WTC11 (cell line): ENCODE data around the gene KLHL40. TPM values are rescaled to one million over a fixed set of nuclear protein-coding genes. Genes with fewer than 3 reads are reported as not detected.
A peak's percentile ranks its signal among the peaks of the same experiment; 100 is the strongest.

Experiments used
- ATAC-seq: fragments of 200-7000 bp; cut with Tn5 transposase; 2 replicates; pipeline ENCODE4 v1.10.0; 2021; ENCODE audit warnings: mild to moderate bottlenecking, moderate library complexity
- CTCF ChIA-PET: fragments of 300-600 bp; sonication (Branson Sonifier 250); formaldehyde crosslinking; loops from one replicate; lab custom pipeline; 2021; ENCODE audit warnings: antibody characterized with exemption; lab: Charles Lee
- POLR2A ChIA-PET: fragments of 350-600 bp; sonication (Branson Sonifier 250); formaldehyde crosslinking; loops from one replicate; lab custom pipeline; 2021; ENCODE audit warnings: antibody characterized with exemption; lab: Charles Lee
- DNase-seq: peaks from one replicate; pipeline ENCODE4 v3.0.0; 2021; ENCODE audit warnings: low spot score
- H3K27ac Mint-ChIP-seq: 2 replicates; pipeline ENCODE4 v1.8.0; 2021; ENCODE audit warnings: mixed read lengths
- H3K27me3 Mint-ChIP-seq: 2 replicates; pipeline ENCODE4 v1.8.0; 2021; ENCODE audit warnings: low read depth, mild to moderate bottlenecking, moderate library complexity, mixed read lengths
- H3K36me3 Mint-ChIP-seq: 2 replicates; pipeline ENCODE4 v1.8.0; 2021; ENCODE audit warnings: mixed read lengths
- H3K4me1 Mint-ChIP-seq: 2 replicates; pipeline ENCODE4 v1.8.0; 2022; ENCODE audit warnings: mixed read lengths
- H3K4me3 Mint-ChIP-seq: 2 replicates; pipeline ENCODE4 v1.8.0; 2021; ENCODE audit warnings: mild to moderate bottlenecking, moderate library complexity, mixed read lengths
- H3K9me3 Mint-ChIP-seq: 2 replicates; pipeline ENCODE4 v1.8.0; 2021; ENCODE audit warnings: mixed read lengths
- KAT7 ChIP-seq: sonication (generic); formaldehyde crosslinking; IDR thresholded peaks from 2 replicates; pipeline ENCODE4 v1.8.1; 2023; ENCODE audit warnings: missing genetic modification reagents, mild to moderate bottlenecking, borderline replicate concordance
- NFYB ChIP-seq: sonication (generic); formaldehyde crosslinking; conservative IDR thresholded peaks from 2 replicates; pipeline ENCODE4 v1.8.0; 2022; ENCODE audit warnings: low read depth, missing genetic modification reagents
- NR1H2 ChIP-seq: sonication (generic); formaldehyde crosslinking; IDR thresholded peaks from 2 replicates; pipeline ENCODE4 v1.9.0; 2021; ENCODE audit warnings: mild to moderate bottlenecking, moderate library complexity, missing genetic modification reagents
- NR3C1 ChIP-seq: sonication (generic); formaldehyde crosslinking; conservative IDR thresholded peaks from 2 replicates; pipeline ENCODE4 v1.8.1; 2023; ENCODE audit warnings: low read depth, mild to moderate bottlenecking, missing genetic modification reagents
- PRRX2 ChIP-seq: fragments of 250-450 bp; sonication (Bioruptor Pico); IDR thresholded peaks from 2 replicates; pipeline ENCODE4 v1.8.0; 2021; ENCODE audit warnings: mild to moderate bottlenecking
- RELA ChIP-seq: sonication (generic); formaldehyde crosslinking; IDR thresholded peaks from 2 replicates; pipeline ENCODE4 v1.8.1; 2022; ENCODE audit warnings: missing genetic modification reagents, mild to moderate bottlenecking, borderline replicate concordance
- SMAD4 ChIP-seq: sonication (generic); formaldehyde crosslinking; IDR thresholded peaks from 2 replicates; pipeline ENCODE4 v1.8.0; 2022; ENCODE audit warnings: mild to moderate bottlenecking, missing genetic modification reagents
- TCF7 ChIP-seq: sonication (generic); formaldehyde crosslinking; IDR thresholded peaks from 2 replicates; pipeline ENCODE4 v1.8.0; 2022; ENCODE audit warnings: mild to moderate bottlenecking, low read depth, missing genetic modification reagents, moderate library complexity
- TP53 ChIP-seq: sonication (generic); formaldehyde crosslinking; IDR thresholded peaks from 2 replicates; pipeline ENCODE4 v1.8.1; 2023; ENCODE audit warnings: mild to moderate bottlenecking, missing genetic modification reagents
- ZNF219 ChIP-seq: sonication (generic); formaldehyde crosslinking; IDR thresholded peaks from 2 replicates; pipeline ENCODE4 v1.8.0; 2023; ENCODE audit warnings: missing genetic modification reagents, mild to moderate bottlenecking, borderline replicate concordance
- ZNF232 ChIP-seq: sonication (generic); formaldehyde crosslinking; IDR thresholded peaks from 2 replicates; pipeline ENCODE4 v1.8.0; 2022; ENCODE audit warnings: mild to moderate bottlenecking, missing genetic modification reagents
- ZNF263 ChIP-seq: sonication (generic); formaldehyde crosslinking; IDR thresholded peaks from 2 replicates; pipeline ENCODE4 v1.8.1; 2022; ENCODE audit warnings: low read depth, mild to moderate bottlenecking, moderate library complexity, missing genetic modification reagents
- ZNF423 ChIP-seq: fragments of 250-450 bp; sonication (Bioruptor Pico); IDR thresholded peaks from 2 replicates; pipeline ENCODE4 v2.1.2; 2022; ENCODE audit warnings: mild to moderate bottlenecking, moderate library complexity
- ZNF671 ChIP-seq: fragments of 250-450 bp; sonication (Bioruptor Pico); IDR thresholded peaks from 2 replicates; pipeline ENCODE4 v1.8.0; 2021; ENCODE audit warnings: mild to moderate bottlenecking
- total RNA-seq: library from RNA; stranded (reverse); gene quantifications from 3 replicates; pipeline ENCODE4 v1.2.3, GENCODE V29; 2021
- TF ChIP-seq, protein P1 (sequence below): sonication (generic); formaldehyde crosslinking; IDR thresholded peaks from 2 replicates; pipeline ENCODE4 v1.8.1; 2023; ENCODE audit warnings: mild to moderate bottlenecking, missing genetic modification reagents
- TF ChIP-seq, protein P2 (sequence below): sonication (generic); formaldehyde crosslinking; conservative IDR thresholded peaks from 2 replicates; pipeline ENCODE4 v1.8.1; 2023; ENCODE audit warnings: mild to moderate bottlenecking, low read depth, missing genetic modification reagents, moderate library complexity
- TF ChIP-seq, protein P3 (sequence below): sonication (generic); formaldehyde crosslinking; IDR thresholded peaks from 2 replicates; pipeline ENCODE4 v1.8.0; 2023; ENCODE audit warnings: missing genetic modification reagents, mild to moderate bottlenecking, borderline replicate concordance
- TF ChIP-seq, protein P4 (sequence below): sonication (generic); formaldehyde crosslinking; IDR thresholded peaks from 2 replicates; pipeline ENCODE4 v1.8.0; 2023; ENCODE audit warnings: missing genetic modification reagents
- TF ChIP-seq, protein P5 (sequence below): fragments of 250-450 bp; sonication (Bioruptor Pico); IDR thresholded peaks from 2 replicates; pipeline ENCODE4 v1.9.0; 2021; ENCODE audit warnings: mild to moderate bottlenecking
- TF ChIP-seq, protein P6 (sequence below): fragments of 200-600 bp; IDR thresholded peaks from 2 replicates; pipeline ENCODE4 v1.8.0; 2022; ENCODE audit warnings: antibody characterized with exemption

The KLHL40 gene
- total RNA-seq, 1 experiment from 2014 or later = not detected

DNA sequence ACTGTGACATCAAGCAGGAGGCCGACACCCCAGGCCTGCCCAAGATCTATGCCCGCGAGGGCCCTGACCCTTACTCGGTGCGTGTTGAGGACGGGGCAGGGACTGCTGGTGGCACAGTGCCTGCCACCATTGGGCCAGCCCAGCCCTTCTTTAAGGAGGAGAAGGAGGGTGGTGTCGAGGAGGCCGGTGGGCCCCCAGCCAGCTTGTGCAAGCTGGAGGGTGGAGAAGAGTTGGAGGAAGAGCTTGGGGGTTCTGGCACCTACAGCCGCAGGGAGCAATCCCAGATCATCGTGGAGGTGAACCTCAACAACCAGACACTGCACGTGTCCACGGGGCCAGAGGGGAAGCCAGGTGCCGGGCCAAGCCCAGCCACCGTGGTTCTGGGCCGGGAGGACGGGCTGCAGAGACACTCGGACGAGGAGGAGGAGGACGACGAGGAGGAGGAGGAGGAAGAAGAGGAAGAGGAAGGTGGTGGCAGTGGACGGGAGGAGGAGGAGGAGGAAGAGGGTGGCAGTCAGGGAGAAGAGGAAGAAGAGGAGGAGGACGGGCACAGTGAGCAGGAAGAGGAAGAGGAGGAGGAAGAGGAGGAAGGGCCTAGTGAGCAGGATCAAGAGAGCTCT, 26.5 kb upstream of the KLHL40 start:
- Mint-ChIP-seq H3K4me1 (peaks cover 19% of the 10 kb centered on the region), H3K9me3 (no peaks in the 10 kb centered on the region), H3K27me3 (no peaks in the 10 kb centered on the region), H3K4me3 (no peak overlapping the region), H3K27ac (no peak overlapping the region), H3K36me3 (no peaks in the 10 kb centered on the region; the same call in 1 of the 2 replicates)
- POLR2A ChIA-PET = interaction anchor here (0.7 kb wide), 1 partner anchor 10 kb away, joined by 3 read pairs; no protein-coding TSS in a partner anchor
- TF ChIP-seq, protein P1, sequence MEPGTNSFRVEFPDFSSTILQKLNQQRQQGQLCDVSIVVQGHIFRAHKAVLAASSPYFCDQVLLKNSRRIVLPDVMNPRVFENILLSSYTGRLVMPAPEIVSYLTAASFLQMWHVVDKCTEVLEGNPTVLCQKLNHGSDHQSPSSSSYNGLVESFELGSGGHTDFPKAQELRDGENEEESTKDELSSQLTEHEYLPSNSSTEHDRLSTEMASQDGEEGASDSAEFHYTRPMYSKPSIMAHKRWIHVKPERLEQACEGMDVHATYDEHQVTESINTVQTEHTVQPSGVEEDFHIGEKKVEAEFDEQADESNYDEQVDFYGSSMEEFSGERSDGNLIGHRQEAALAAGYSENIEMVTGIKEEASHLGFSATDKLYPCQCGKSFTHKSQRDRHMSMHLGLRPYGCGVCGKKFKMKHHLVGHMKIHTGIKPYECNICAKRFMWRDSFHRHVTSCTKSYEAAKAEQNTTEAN (CRISPR knock-in tag) = no peak
- TF ChIP-seq, protein P2, sequence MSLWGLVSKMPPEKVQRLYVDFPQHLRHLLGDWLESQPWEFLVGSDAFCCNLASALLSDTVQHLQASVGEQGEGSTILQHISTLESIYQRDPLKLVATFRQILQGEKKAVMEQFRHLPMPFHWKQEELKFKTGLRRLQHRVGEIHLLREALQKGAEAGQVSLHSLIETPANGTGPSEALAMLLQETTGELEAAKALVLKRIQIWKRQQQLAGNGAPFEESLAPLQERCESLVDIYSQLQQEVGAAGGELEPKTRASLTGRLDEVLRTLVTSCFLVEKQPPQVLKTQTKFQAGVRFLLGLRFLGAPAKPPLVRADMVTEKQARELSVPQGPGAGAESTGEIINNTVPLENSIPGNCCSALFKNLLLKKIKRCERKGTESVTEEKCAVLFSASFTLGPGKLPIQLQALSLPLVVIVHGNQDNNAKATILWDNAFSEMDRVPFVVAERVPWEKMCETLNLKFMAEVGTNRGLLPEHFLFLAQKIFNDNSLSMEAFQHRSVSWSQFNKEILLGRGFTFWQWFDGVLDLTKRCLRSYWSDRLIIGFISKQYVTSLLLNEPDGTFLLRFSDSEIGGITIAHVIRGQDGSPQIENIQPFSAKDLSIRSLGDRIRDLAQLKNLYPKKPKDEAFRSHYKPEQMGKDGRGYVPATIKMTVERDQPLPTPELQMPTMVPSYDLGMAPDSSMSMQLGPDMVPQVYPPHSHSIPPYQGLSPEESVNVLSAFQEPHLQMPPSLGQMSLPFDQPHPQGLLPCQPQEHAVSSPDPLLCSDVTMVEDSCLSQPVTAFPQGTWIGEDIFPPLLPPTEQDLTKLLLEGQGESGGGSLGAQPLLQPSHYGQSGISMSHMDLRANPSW (CRISPR knock-in tag) = no peak
- no peak for TF ChIP-seq ZNF423 (CRISPR knock-in tag)
- ATAC-seq = no peak
- CTCF ChIA-PET = interaction anchor here (1.5 to 2.3 kb wide), 2 partner anchors 84 to 87 kb away, joined by 6 read pairs; no protein-coding TSS in a partner anchor
- no peak for DNase-seq

DNA sequence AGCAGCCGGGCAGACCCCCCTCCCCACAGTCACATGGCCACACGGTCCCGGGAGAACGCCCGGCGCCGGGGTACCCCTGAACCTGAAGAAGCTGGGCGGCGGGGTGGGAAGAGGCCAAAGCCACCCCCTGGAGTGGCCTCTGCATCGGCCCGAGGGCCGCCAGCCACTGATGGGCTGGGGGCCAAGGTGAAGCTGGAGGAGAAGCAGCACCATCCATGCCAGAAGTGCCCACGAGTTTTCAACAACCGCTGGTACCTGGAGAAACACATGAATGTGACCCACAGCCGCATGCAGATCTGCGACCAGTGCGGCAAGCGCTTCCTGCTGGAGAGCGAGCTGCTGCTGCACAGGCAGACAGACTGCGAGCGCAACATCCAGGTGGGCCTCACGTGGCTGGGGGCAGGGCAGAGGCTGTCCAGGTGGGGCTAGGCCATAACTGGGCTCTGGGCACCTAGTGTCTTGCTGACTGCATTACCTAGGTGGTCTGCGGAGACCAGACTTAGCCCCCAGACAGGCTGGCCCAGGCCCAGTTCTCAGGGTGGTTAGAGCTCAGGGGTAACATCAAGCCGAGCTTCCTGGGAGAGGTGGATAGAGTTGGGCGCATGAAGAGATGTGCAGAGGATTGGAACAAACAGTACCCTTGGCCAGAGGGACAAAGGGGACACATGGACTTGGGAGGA, 25.7 kb upstream of the KLHL40 start:
- POLR2A ChIA-PET = interaction anchor here (0.7 kb wide), 1 partner anchor 9 kb away, joined by 3 read pairs; no protein-coding TSS in a partner anchor
- no peaks in the 10 kb centered on the region for H3K27me3 Mint-ChIP-seq
- peak overlapping the region; percentile 17; the same call in 1 of the 2 replicates for H3K27ac Mint-ChIP-seq
- CTCF ChIA-PET = interaction anchor here (1.5 to 2.6 kb wide), 4 partner anchors 83 to 96 kb away, joined by 6 to 24 read pairs (median 8); no protein-coding TSS in a partner anchor
- H3K9me3 Mint-ChIP-seq = no peaks in the 10 kb centered on the region
- H3K36me3 Mint-ChIP-seq = no peaks in the 10 kb centered on the region; the same call in 1 of the 2 replicates
- DNase-seq (no peak), ATAC-seq (no peak)
- peaks cover 19% of the 10 kb centered on the region for H3K4me1 Mint-ChIP-seq
- TF ChIP-seq ZNF219 (CRISPR knock-in tag) (no peak), KAT7 (CRISPR knock-in tag) (no peak), ZNF263 (CRISPR knock-in tag) (no peak), TP53 (CRISPR knock-in tag) (no peak), NR1H2 (no peak), ZNF671 (CRISPR knock-in tag) (no peak), NFYB (CRISPR knock-in tag) (no peak), RELA (no peak), TCF7 (CRISPR knock-in tag) (no peak), NR3C1 (CRISPR knock-in tag) (no peak), ZNF232 (CRISPR knock-in tag) (no peak), PRRX2 (CRISPR knock-in tag) (no peak), SMAD4 (CRISPR knock-in tag) (no peak)
- TF ChIP-seq, protein P1 (CRISPR knock-in tag) = no peak
- TF ChIP-seq, protein P3, sequence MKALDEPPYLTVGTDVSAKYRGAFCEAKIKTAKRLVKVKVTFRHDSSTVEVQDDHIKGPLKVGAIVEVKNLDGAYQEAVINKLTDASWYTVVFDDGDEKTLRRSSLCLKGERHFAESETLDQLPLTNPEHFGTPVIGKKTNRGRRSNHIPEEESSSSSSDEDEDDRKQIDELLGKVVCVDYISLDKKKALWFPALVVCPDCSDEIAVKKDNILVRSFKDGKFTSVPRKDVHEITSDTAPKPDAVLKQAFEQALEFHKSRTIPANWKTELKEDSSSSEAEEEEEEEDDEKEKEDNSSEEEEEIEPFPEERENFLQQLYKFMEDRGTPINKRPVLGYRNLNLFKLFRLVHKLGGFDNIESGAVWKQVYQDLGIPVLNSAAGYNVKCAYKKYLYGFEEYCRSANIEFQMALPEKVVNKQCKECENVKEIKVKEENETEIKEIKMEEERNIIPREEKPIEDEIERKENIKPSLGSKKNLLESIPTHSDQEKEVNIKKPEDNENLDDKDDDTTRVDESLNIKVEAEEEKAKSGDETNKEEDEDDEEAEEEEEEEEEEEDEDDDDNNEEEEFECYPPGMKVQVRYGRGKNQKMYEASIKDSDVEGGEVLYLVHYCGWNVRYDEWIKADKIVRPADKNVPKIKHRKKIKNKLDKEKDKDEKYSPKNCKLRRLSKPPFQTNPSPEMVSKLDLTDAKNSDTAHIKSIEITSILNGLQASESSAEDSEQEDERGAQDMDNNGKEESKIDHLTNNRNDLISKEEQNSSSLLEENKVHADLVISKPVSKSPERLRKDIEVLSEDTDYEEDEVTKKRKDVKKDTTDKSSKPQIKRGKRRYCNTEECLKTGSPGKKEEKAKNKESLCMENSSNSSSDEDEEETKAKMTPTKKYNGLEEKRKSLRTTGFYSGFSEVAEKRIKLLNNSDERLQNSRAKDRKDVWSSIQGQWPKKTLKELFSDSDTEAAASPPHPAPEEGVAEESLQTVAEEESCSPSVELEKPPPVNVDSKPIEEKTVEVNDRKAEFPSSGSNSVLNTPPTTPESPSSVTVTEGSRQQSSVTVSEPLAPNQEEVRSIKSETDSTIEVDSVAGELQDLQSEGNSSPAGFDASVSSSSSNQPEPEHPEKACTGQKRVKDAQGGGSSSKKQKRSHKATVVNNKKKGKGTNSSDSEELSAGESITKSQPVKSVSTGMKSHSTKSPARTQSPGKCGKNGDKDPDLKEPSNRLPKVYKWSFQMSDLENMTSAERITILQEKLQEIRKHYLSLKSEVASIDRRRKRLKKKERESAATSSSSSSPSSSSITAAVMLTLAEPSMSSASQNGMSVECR (CRISPR knock-in tag) = no peak
- TF ChIP-seq, protein P4, sequence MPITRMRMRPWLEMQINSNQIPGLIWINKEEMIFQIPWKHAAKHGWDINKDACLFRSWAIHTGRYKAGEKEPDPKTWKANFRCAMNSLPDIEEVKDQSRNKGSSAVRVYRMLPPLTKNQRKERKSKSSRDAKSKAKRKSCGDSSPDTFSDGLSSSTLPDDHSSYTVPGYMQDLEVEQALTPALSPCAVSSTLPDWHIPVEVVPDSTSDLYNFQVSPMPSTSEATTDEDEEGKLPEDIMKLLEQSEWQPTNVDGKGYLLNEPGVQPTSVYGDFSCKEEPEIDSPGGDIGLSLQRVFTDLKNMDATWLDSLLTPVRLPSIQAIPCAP = no peak
- TF ChIP-seq, protein P5, sequence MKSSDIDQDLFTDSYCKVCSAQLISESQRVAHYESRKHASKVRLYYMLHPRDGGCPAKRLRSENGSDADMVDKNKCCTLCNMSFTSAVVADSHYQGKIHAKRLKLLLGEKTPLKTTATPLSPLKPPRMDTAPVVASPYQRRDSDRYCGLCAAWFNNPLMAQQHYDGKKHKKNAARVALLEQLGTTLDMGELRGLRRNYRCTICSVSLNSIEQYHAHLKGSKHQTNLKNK (CRISPR knock-in tag) = no peak
- TF ChIP-seq, protein P6, sequence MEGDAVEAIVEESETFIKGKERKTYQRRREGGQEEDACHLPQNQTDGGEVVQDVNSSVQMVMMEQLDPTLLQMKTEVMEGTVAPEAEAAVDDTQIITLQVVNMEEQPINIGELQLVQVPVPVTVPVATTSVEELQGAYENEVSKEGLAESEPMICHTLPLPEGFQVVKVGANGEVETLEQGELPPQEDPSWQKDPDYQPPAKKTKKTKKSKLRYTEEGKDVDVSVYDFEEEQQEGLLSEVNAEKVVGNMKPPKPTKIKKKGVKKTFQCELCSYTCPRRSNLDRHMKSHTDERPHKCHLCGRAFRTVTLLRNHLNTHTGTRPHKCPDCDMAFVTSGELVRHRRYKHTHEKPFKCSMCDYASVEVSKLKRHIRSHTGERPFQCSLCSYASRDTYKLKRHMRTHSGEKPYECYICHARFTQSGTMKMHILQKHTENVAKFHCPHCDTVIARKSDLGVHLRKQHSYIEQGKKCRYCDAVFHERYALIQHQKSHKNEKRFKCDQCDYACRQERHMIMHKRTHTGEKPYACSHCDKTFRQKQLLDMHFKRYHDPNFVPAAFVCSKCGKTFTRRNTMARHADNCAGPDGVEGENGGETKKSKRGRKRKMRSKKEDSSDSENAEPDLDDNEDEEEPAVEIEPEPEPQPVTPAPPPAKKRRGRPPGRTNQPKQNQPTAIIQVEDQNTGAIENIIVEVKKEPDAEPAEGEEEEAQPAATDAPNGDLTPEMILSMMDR = no peak
- no peak overlapping the region for H3K4me3 Mint-ChIP-seq
